ENCODE measurements around the gene TUBGCP2.
"Not testable (repeated sequence)": the region's sequence is repeated elsewhere in the genome, so short reads cannot be mapped to it uniquely, and the experiment has no call there.

Gene TUBGCP2

GRCh38 chr10:133237241-133237587 is 71.5 kb downstream of the TUBGCP2 start:
- DNase-seq (ENCODE audit: low read depth), result no peak
- H3K4me3 ChIP-seq (replicated peaks; ENCODE audit: low read depth, low read length), result no peak overlapping the region
- no peak for TF ChIP-seq CTCF (IDR thresholded peaks at IDR 0.05; ENCODE audit: low read length, missing control alignments)

DNA sequence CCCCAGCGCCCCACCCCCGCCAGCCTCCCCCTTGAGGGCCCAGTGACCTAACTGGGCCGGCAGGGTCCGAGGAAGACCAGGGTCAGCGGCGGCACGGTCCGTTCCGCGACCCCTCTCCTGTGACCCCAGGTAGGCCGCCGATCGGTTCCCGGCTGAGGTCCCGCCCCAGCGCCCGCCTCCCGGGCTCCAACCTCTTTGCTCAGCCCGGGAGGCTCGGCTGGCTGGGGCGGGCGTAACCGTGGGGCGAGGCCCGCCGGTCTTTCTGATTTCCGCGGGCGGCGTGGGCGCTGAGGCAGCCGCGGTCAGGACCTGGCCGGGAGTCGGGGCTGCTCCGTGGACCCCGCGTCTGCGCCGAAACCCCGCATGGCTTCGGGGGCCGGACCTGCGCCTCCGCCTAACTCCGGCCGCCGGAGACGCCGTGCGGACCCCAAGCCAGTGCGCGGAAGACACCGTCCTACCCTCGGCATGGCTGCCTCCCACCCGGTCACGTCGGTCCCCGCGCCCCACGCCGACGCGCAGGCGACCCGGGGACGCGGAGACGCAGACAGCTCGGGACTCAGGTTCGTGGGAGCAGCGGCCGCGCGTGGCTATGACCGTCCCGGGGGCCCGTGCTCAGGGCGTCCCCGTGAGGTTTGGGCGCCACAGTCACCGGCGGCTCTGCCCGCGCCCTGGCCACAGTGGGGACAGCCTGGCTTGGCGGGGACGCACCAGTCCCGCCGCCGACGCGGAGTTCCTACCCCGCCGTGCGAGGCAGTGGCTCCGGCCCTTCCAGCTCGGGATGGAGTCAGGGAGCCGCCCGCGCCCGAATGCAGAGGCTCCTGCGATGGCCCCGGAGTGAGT is 72.1 kb downstream of the TUBGCP2 start:
- no peak for TF ChIP-seq CTCF (IDR thresholded peaks at IDR 0.05; ENCODE audit: low read length, missing control alignments)
- DNase-seq (ENCODE audit: low read depth), result no peak
- H3K4me3 ChIP-seq (replicated peaks; ENCODE audit: low read depth, low read length), result no peak overlapping the region

- no peak overlapping the region for H3K4me3 ChIP-seq (replicated peaks; ENCODE audit: low read depth, low read length)
- no peak for DNase-seq (ENCODE audit: low read depth)
- TF ChIP-seq CTCF (IDR thresholded peaks at IDR 0.05; ENCODE audit: low read length, missing control alignments), result no peak
Observed at GRCh38 chr10:133235932-133236331, 72.7 kb downstream of the TUBGCP2 start.

- no peak for DNase-seq (ENCODE audit: low read depth)
- TF ChIP-seq CTCF (IDR thresholded peaks at IDR 0.05; ENCODE audit: low read length, missing control alignments), result no peak
- H3K4me3 ChIP-seq (replicated peaks; ENCODE audit: low read depth, low read length), result no peak overlapping the region
Observed at GRCh38 chr10:133235265-133235855, 73.3 kb downstream of the TUBGCP2 start.

DNA sequence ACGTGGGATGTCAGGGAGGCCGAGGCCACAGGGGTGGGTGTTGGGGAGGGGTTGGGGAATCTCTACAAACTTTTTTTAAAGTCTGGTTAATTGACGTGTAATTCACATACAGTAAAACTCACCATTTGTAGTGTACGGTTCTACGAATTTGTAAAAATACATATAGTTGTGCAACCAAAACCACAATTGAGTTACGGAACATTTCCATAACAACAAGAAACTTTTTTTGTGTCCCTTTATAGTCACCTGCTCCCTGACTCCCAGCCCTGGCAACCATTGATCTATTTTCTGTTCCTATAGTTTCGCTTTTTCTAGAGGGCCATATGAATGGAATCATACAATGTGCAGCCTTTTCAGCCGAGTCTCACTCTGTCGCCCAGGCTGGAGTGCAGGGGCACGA is 73.9 kb downstream of the TUBGCP2 start:
- not testable (repeated sequence) for DNase-seq (ENCODE audit: low read depth); H3K4me3 ChIP-seq (replicated peaks; ENCODE audit: low read depth, low read length)

DNA sequence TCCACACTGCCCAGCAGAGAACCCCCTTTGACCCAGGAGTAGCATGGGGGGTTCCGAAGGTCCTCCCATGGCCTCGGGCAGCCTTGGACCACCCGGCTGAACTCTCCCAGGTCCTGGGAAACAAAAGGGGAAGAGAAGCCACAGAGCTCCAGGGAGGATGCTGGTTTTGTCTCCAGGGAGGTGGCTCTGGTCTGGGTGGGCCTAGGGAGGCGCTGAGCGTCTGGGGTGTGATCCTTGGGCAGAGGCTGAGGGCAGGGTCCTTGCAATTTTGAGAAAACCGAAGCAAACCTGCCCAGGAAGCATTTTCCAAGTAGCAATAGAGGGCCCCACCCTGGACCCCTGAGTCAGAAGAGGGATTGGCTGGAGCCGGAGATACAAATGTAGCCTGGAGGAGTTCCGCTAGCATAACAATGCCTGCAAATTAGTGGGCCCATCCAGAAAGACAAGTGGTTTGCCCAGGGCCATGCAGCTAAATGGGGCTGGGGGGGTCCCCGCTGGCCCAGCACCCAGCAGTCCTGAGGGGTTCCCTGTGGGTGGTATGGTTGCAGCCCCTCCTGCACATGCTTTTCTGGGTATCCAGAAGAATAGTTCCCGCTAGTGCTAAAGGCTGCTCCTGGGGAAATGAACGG is 76.6 kb downstream of the TUBGCP2 start:
- H3K4me3 ChIP-seq (replicated peaks; ENCODE audit: low read depth, low read length), result no peak overlapping the region
- no peak for TF ChIP-seq CTCF (IDR thresholded peaks at IDR 0.05; ENCODE audit: low read length, missing control alignments)
- no peak for DNase-seq (ENCODE audit: low read depth)

- no peak overlapping the region for H3K4me3 ChIP-seq (replicated peaks; ENCODE audit: low read depth, low read length)
- DNase-seq (ENCODE audit: low read depth), result no peak
- TF ChIP-seq CTCF (IDR thresholded peaks at IDR 0.05; ENCODE audit: low read length, missing control alignments), result no peak
Observed at GRCh38 chr10:133231244-133231945, 77.3 kb downstream of the TUBGCP2 start.
